ENCODE measurements around the gene C18orf63. TPM values are rescaled to one million over a fixed set of nuclear protein-coding genes. Genes with fewer than 3 reads are reported as not detected.

C18orf63 gene
- total RNA-seq, 1 experiment from 2014 or later, result not detected

DNA sequence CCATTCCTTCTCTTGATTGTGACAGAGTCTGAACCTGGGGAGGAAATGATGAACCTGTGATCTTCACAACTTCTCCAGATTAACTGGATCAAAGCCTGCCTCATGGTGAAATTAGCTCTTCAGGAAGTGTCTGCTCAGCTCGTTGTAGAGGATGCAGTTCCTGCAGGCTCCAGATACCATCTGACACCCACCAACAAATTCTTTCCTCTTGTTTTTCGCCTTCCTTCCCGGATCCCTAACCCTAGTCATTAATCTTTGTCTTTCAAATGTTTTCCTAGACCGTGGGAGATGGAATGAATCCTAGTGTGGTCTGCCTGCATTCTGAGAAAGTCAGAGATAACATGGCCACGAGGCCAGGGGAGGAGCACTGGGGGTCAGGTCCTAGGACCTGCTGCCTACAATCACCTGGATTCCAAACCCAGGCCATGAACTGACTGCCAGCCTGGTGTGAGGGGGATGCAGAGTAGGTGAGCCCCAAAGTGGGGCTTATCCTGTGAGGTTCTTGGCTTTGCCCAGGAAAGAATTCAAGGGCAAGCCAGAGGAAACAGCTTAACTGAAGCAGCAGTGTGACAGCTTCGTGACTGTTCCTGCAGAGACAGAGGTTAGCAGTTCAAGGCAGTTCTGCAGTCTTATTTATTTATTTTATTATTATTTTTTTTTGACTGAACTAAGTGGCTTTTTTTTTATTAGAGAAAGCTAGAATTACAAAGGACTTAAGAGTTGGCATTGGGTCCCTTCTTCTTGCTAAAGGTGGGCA, 73.7 kb downstream of the C18orf63 start:
- Histone ChIP-seq H3K27ac (ENCODE audit: low read depth, low read length, poor library complexity, severe bottlenecking) (no peak overlapping the region), H3K36me3 (ENCODE audit: insufficient read depth, low read length, poor library complexity, severe bottlenecking) (no peaks in the 10 kb centered on the region), H3K4me3 (ENCODE audit: low read depth, low read length, poor library complexity, severe bottlenecking) (no peak overlapping the region), H3K27me3 (replicated peaks; ENCODE audit: insufficient read depth, low read depth, low read length, poor library complexity) (peaks cover 19% of the 10 kb centered on the region), H3K9me3 (ENCODE audit: low read depth, low read length, poor library complexity, severe bottlenecking) (no peaks in the 10 kb centered on the region), H3K4me1 (ENCODE audit: insufficient read depth, low read length, poor library complexity, severe bottlenecking) (no peaks in the 10 kb centered on the region)
- DNase-seq (ENCODE audit: low spot score), result no peak
- BruUV-seq (replicated peaks), result no TSS peak
- TF ChIP-seq, protein P1, sequence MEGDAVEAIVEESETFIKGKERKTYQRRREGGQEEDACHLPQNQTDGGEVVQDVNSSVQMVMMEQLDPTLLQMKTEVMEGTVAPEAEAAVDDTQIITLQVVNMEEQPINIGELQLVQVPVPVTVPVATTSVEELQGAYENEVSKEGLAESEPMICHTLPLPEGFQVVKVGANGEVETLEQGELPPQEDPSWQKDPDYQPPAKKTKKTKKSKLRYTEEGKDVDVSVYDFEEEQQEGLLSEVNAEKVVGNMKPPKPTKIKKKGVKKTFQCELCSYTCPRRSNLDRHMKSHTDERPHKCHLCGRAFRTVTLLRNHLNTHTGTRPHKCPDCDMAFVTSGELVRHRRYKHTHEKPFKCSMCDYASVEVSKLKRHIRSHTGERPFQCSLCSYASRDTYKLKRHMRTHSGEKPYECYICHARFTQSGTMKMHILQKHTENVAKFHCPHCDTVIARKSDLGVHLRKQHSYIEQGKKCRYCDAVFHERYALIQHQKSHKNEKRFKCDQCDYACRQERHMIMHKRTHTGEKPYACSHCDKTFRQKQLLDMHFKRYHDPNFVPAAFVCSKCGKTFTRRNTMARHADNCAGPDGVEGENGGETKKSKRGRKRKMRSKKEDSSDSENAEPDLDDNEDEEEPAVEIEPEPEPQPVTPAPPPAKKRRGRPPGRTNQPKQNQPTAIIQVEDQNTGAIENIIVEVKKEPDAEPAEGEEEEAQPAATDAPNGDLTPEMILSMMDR (conservative IDR thresholded peaks at IDR 0.05; ENCODE audit: low read depth, low read length), result no peak
- no peak for TF ChIP-seq EZH2 (IDR thresholded peaks at IDR 0.05; ENCODE audit: borderline replicate concordance, low read depth, low read length, poor library complexity, severe bottlenecking)
- intact Hi-C loops (cut with micrococcal nuclease; ENCODE audit: unreplicated experiment), result no loop called here
- POLR2A ChIA-PET (ENCODE audit: low non-redundant PET), result interaction anchor here (0.6 kb wide), 1 partner anchor 107 kb away, joined by 8 read pairs; the partner anchor contains the start of gene CNDP2
- CTCF ChIA-PET, result no interaction called here

DNA sequence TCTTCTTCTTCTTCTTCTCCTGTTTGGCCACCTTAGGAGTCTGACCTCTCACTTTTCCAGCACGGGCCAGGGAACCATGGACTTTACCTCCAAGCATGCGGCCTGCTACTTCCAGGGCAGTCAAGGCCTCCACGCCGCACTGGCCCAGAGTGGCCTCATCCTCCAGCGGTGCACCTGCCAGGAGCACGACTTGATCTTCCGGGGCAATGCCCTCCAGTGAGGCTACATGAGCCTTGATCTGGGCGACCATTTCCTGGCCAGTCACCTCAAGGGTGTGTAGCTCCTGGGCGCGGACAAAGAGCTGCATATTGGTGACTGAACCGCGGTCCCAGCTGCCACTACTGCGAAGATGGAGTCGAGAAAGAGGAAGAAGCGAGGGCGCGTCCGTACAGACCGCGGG, 74.4 kb downstream of the C18orf63 start:
- POLR2A ChIA-PET (ENCODE audit: low non-redundant PET), result interaction anchor here (0.6 kb wide), 1 partner anchor 106 kb away, joined by 8 read pairs; the partner anchor contains the start of gene CNDP2
- no TSS peak for BruUV-seq (replicated peaks)
- no peak overlapping the region for H3K4me3 ChIP-seq (ENCODE audit: low read depth, low read length, poor library complexity, severe bottlenecking)
- H3K27ac ChIP-seq (ENCODE audit: low read depth, low read length, poor library complexity, severe bottlenecking), result no peak overlapping the region
- H3K36me3 ChIP-seq (ENCODE audit: insufficient read depth, low read length, poor library complexity, severe bottlenecking), result no peaks in the 10 kb centered on the region
- H3K4me1 ChIP-seq (ENCODE audit: insufficient read depth, low read length, poor library complexity, severe bottlenecking), result no peaks in the 10 kb centered on the region
- TF ChIP-seq, protein P1 (conservative IDR thresholded peaks at IDR 0.05; ENCODE audit: low read depth, low read length), result no peak
- no peak for TF ChIP-seq EZH2 (IDR thresholded peaks at IDR 0.05; ENCODE audit: borderline replicate concordance, low read depth, low read length, poor library complexity, severe bottlenecking)
- no peaks in the 10 kb centered on the region for H3K9me3 ChIP-seq (ENCODE audit: low read depth, low read length, poor library complexity, severe bottlenecking)
- peaks cover 19% of the 10 kb centered on the region for H3K27me3 ChIP-seq (replicated peaks; ENCODE audit: insufficient read depth, low read depth, low read length, poor library complexity)
- CTCF ChIA-PET, result no interaction called here
- intact Hi-C loops (cut with micrococcal nuclease; ENCODE audit: unreplicated experiment), result no loop called here
- DNase-seq (ENCODE audit: low spot score), result no peak

DNA sequence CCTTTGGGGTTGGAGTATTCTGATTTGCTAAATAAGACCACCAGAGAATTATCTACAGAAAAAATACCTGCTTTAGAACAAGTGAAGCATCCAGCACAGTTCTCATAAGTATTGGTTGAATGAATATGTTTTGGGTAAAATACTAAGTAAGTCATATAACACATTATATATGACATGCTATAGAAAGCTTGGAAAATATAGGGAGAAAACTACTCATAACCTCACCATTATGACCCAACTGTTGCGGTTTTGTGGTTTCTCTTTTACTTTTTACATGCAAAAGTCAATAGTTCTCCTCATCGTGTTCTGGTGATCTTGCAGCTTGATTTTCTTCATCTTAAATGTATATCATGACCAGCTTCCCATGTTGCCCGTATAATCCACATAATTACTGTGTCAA, 75.3 kb downstream of the C18orf63 start:
- TF ChIP-seq EZH2 (IDR thresholded peaks at IDR 0.05; ENCODE audit: borderline replicate concordance, low read depth, low read length, poor library complexity, severe bottlenecking), result no peak
- TF ChIP-seq, protein P1 (conservative IDR thresholded peaks at IDR 0.05; ENCODE audit: low read depth, low read length), result no peak
- intact Hi-C loops (cut with micrococcal nuclease; ENCODE audit: unreplicated experiment), result no loop called here
- no TSS peak for BruUV-seq (replicated peaks)
- Histone ChIP-seq H3K4me1 (ENCODE audit: insufficient read depth, low read length, poor library complexity, severe bottlenecking) (no peaks in the 10 kb centered on the region), H3K9me3 (ENCODE audit: low read depth, low read length, poor library complexity, severe bottlenecking) (no peaks in the 10 kb centered on the region), H3K27me3 (replicated peaks; ENCODE audit: insufficient read depth, low read depth, low read length, poor library complexity) (peaks cover 19% of the 10 kb centered on the region), H3K4me3 (ENCODE audit: low read depth, low read length, poor library complexity, severe bottlenecking) (no peak overlapping the region), H3K27ac (ENCODE audit: low read depth, low read length, poor library complexity, severe bottlenecking) (no peak overlapping the region), H3K36me3 (ENCODE audit: insufficient read depth, low read length, poor library complexity, severe bottlenecking) (no peaks in the 10 kb centered on the region)
- ChIA-PET CTCF (no interaction called here), POLR2A (ENCODE audit: low non-redundant PET) (no interaction called here)
- no peak for DNase-seq (ENCODE audit: low spot score)
